Mesenchymal stem cell (in vitro differentiated cells and primary cell): ENCODE data around the gene ZBTB7C.
A peak's percentile ranks its signal among the peaks of the same experiment; 100 is the strongest.

ENCODE experiments used
- DNase-seq: peaks from one replicate; pipeline ENCODE4 v3.0.0-alpha.2; 2013
- H2AFZ ChIP-seq: one replicate; pipeline ENCODE4 v1.6.1; 2013; ENCODE audit warnings: low read depth, mild to moderate bottlenecking, control low read depth, inconsistent platforms, low read length, moderate library complexity
- H2AK5ac ChIP-seq: 2 replicates; pipeline ENCODE4 v1.6.1; 2013; ENCODE audit warnings: low read length, moderate library complexity, mild to moderate bottlenecking, inconsistent platforms; ENCODE audit not compliant: severe bottlenecking
- H2BK120ac ChIP-seq: one replicate; pipeline ENCODE4 v1.6.1; 2013; ENCODE audit warnings: low read depth, mild to moderate bottlenecking, inconsistent platforms, low read length, moderate library complexity
- H2BK12ac ChIP-seq, 2 experiments: one replicate each; pipeline ENCODE4 v1.6.1; 2013; ENCODE audit warnings: inconsistent platforms in 2 of 2, low read length in 2 of 2, mild to moderate bottlenecking in 2 of 2, moderate library complexity in 2 of 2, control low read depth in 1 of 2
- H2BK15ac ChIP-seq: one replicate; pipeline ENCODE4 v1.6.1; 2013; ENCODE audit warnings: mild to moderate bottlenecking, low read depth, inconsistent platforms; ENCODE audit not compliant: poor library complexity, severe bottlenecking
- H2BK5ac ChIP-seq: 2 replicates; pipeline ENCODE4 v1.6.1; 2013; ENCODE audit warnings: low read depth, mild to moderate bottlenecking, low read length, control low read depth, inconsistent platforms; ENCODE audit not compliant: poor library complexity, severe bottlenecking
- H3K14ac ChIP-seq, 2 experiments: one replicate each; pipeline ENCODE4 v1.6.1; 2013; ENCODE audit warnings: inconsistent platforms in 2 of 2, low read length in 2 of 2, control low read depth in 1 of 2, mild to moderate bottlenecking in 1 of 2, moderate library complexity in 1 of 2
- H3K18ac ChIP-seq, 2 experiments: one replicate each; pipeline ENCODE4 v1.6.1; 2013; ENCODE audit warnings: inconsistent platforms in 2 of 2, low read length in 2 of 2, control low read depth in 1 of 2, low read depth in 1 of 2, mild to moderate bottlenecking in 1 of 2
- H3K23ac ChIP-seq, 2 experiments: one replicate each; pipeline ENCODE4 v1.6.1; 2013; ENCODE audit warnings: inconsistent platforms in 2 of 2, low read length in 2 of 2, mild to moderate bottlenecking in 2 of 2, moderate library complexity in 2 of 2, control low read depth in 1 of 2
- H3K27ac ChIP-seq: 2 replicates; pipeline ENCODE4 v1.5.1; 2013; ENCODE audit warnings: mild to moderate bottlenecking, moderate library complexity, low read length, control low read depth, inconsistent platforms; ENCODE audit not compliant: poor library complexity, severe bottlenecking
- H3K27me3 ChIP-seq, 2 experiments: 2 replicates each; pipeline versions ENCODE4 v1.6.1 to v1.7.0; 2013; ENCODE audit warnings: low read length in 2 of 2, mild to moderate bottlenecking in 2 of 2, moderate library complexity in 2 of 2, control low read depth in 1 of 2, inconsistent platforms in 1 of 2; ENCODE audit not compliant: control insufficient read depth in 1 of 2, insufficient read depth in 1 of 2
- H3K36me3 ChIP-seq, 2 experiments: 2 replicates each; pipeline versions ENCODE4 v1.6.1 to v1.7.0; 2013; ENCODE audit warnings: low read length in 2 of 2, control low read depth in 1 of 2, inconsistent platforms in 1 of 2, low read depth in 1 of 2, mild to moderate bottlenecking in 1 of 2; ENCODE audit not compliant: insufficient read depth in 2 of 2, control insufficient read depth in 1 of 2
- H3K4ac ChIP-seq, 2 experiments: one replicate each; pipeline ENCODE4 v1.6.1; 2013; ENCODE audit warnings: inconsistent platforms in 2 of 2, low read length in 2 of 2, mild to moderate bottlenecking in 2 of 2, moderate library complexity in 2 of 2, control low read depth in 1 of 2, low read depth in 1 of 2
- H3K4me1 ChIP-seq: 2 replicates; pipeline ENCODE4 v1.6.1; 2013; ENCODE audit warnings: low read depth, low read length, control low read depth; ENCODE audit not compliant: control insufficient read depth, insufficient read depth
- H3K4me2 ChIP-seq: 2 replicates; pipeline ENCODE4 v1.6.1; 2013; ENCODE audit warnings: low read length, mild to moderate bottlenecking, inconsistent platforms; ENCODE audit not compliant: poor library complexity, severe bottlenecking
- H3K4me3 ChIP-seq, 2 experiments: 2 replicates each; pipeline versions ENCODE4 v1.5.1 to v1.7.0; 2013; ENCODE audit warnings: low read length in 2 of 2, mild to moderate bottlenecking in 2 of 2, control low read depth in 1 of 2, low read depth in 1 of 2; ENCODE audit not compliant: insufficient read depth in 1 of 2
- H3K79me1 ChIP-seq: replicated peaks from 2 replicates; pipeline ENCODE4 v1.6.1; 2013; ENCODE audit warnings: mild to moderate bottlenecking, control low read depth, low read length, inconsistent platforms; ENCODE audit not compliant: poor library complexity, severe bottlenecking
- H3K9ac ChIP-seq: 2 replicates; pipeline ENCODE4 v1.7.0; 2013; ENCODE audit warnings: mild to moderate bottlenecking, low read length, moderate library complexity
- H3K9me3 ChIP-seq: 2 replicates; pipeline ENCODE4 v1.7.0; 2013; ENCODE audit warnings: mild to moderate bottlenecking, low read length; ENCODE audit not compliant: control insufficient read depth
- H4K8ac ChIP-seq: one replicate; pipeline ENCODE4 v1.6.1; 2013; ENCODE audit warnings: inconsistent platforms, mild to moderate bottlenecking, low read length, moderate library complexity
- H4K91ac ChIP-seq: one replicate; pipeline ENCODE4 v1.6.1; 2013; ENCODE audit warnings: mild to moderate bottlenecking, low read length, inconsistent platforms
- WGBS: methylation state at CpG from one replicate; pipeline ENCODE4 v1.1.7; 2013; ENCODE audit warnings: mixed read lengths; 5-methylcytosine and 5-hydroxymethylcytosine counted together

Gene ZBTB7C

DNA sequence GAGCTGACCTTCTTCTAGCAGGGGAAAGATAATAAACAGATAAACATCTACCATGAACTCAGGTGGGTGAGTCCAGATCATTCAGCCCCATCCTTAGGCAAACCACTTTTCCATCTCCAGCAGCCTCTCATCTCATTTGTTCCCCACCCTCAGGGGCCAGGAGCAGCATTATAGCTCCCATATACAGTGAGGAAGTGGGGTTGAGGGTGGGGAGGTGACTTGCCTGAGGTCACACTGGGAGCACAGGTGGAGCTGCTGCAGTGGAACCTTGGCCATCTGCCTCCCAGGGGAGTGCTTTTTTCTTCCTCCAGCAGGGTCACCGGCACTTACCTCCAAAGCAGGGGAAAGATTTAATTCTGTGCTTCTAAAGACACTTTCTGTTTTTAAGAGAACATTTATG, 266.2 kb downstream of the ZBTB7C start:
- 60% methylated on average over 1 of the region's 1 CpG for WGBS
- Histone ChIP-seq H2AFZ (no peak overlapping the region), H3K4me3 (no peak overlapping the region), H3K4me1 (peaks cover 4% of the 10 kb centered on the region), H2AK5ac (no peak overlapping the region), H3K18ac (no peak overlapping the region), H3K27me3 (peaks cover 20 to 57% of the 10 kb centered on the region in 2 experiments), H2BK5ac (no peak overlapping the region), H4K8ac (no peak overlapping the region), H3K9me3 (no peaks in the 10 kb centered on the region), H3K36me3 (no peaks in the 10 kb centered on the region), H3K4ac (no peak overlapping the region), H3K23ac (no peak overlapping the region), H3K14ac (no peak overlapping the region), H3K79me1 (no peaks in the 10 kb centered on the region), H2BK15ac (no peak overlapping the region), H2BK120ac (no peak overlapping the region), H4K91ac (no peak overlapping the region), H3K9ac (no peak overlapping the region), H2BK12ac (no peak overlapping the region), H3K27ac (no peak overlapping the region), H3K4me2 (no peak overlapping the region)
- DNase-seq, result no peak

DNA sequence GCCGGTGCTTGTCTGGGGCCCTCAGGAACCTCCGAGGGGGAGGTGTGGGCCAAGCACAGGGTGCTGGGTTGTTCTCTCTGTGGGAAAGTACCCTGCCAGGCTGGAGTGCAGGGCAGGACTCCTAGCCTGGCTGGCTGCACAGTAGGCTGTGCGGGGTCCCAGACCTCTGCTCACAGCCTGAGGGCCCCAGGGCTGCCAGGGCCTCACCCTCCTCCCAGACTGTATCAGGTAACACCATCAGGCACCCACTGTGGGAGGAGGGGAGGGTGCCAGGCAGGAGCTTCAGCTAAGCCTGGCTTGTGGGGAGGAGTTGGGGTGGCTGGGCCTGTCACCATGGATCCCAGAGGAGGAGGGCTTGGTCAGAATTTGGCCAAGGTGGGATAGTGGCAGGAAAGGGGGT, 266.8 kb downstream of the ZBTB7C start:
- H3K23ac ChIP-seq, result no peak overlapping the region
- no peak overlapping the region for H2BK12ac ChIP-seq
- peaks cover 6% of the 10 kb centered on the region for H3K4me1 ChIP-seq
- H2BK120ac ChIP-seq, result no peak overlapping the region
- no peak overlapping the region for H4K91ac ChIP-seq
- no peak overlapping the region for H3K18ac ChIP-seq
- H3K27ac ChIP-seq, result no peak overlapping the region
- no peak overlapping the region for H3K4me3 ChIP-seq
- no peak for DNase-seq
- no peak overlapping the region for H3K9ac ChIP-seq
- H2AFZ ChIP-seq, result no peak overlapping the region
- H3K4me2 ChIP-seq, result no peak overlapping the region
- no peak overlapping the region for H2BK15ac ChIP-seq
- H2BK5ac ChIP-seq, result no peak overlapping the region
- H3K27me3 ChIP-seq, result peaks cover 27 to 64% of the 10 kb centered on the region in 2 experiments
- no peak overlapping the region for H3K4ac ChIP-seq
- no peaks in the 10 kb centered on the region for H3K79me1 ChIP-seq
- H4K8ac ChIP-seq, result no peak overlapping the region
- WGBS, result 72% methylated on average over 3 of the region's 3 CpGs
- no peaks in the 10 kb centered on the region for H3K9me3 ChIP-seq
- H3K36me3 ChIP-seq, result no peaks in the 10 kb centered on the region
- no peak overlapping the region for H3K14ac ChIP-seq
- no peak overlapping the region for H2AK5ac ChIP-seq

DNA sequence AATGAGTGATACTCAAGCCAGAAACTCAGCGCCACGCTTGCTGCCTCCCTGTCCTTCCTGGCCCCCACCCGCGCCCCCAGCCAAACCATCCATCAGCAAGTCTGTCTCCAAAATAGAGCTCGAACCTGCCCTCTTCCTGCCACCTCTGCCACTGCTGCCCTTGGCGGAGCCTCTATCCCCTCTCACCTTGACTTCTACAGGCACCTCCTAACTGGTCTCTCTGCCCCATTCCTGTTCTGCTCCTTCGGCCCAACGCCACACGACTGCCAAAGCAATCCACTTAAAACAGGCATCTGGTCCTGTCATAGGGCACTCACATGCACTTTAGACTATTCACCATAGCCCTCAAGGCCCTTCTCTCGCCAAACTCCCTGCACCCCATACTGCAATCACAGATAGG, 268.5 kb downstream of the ZBTB7C start:
- no peak overlapping the region for H2AK5ac ChIP-seq
- no peak overlapping the region for H4K8ac ChIP-seq
- H3K36me3 ChIP-seq, result no peaks in the 10 kb centered on the region
- peaks cover 39 to 78% of the 10 kb centered on the region in 2 experiments for H3K27me3 ChIP-seq
- no peak overlapping the region for H2AFZ ChIP-seq
- no peak overlapping the region for H2BK15ac ChIP-seq
- no peak overlapping the region for H2BK12ac ChIP-seq
- no peak overlapping the region for H2BK5ac ChIP-seq
- peaks cover 19% of the 10 kb centered on the region for H3K4me1 ChIP-seq
- H3K27ac ChIP-seq, result no peak overlapping the region
- H2BK120ac ChIP-seq, result no peak overlapping the region
- H4K91ac ChIP-seq, result no peak overlapping the region
- 86% methylated on average over 10 of the region's 10 CpGs for WGBS
- no peak overlapping the region for H3K4me3 ChIP-seq
- no peak overlapping the region for H3K4ac ChIP-seq
- H3K9ac ChIP-seq, result no peak overlapping the region
- no peaks in the 10 kb centered on the region for H3K79me1 ChIP-seq
- H3K18ac ChIP-seq, result no peak overlapping the region
- no peak overlapping the region for H3K14ac ChIP-seq
- no peak overlapping the region for H3K23ac ChIP-seq
- no peak overlapping the region for H3K4me2 ChIP-seq
- DNase-seq, result no peak
- H3K9me3 ChIP-seq, result no peaks in the 10 kb centered on the region

DNA sequence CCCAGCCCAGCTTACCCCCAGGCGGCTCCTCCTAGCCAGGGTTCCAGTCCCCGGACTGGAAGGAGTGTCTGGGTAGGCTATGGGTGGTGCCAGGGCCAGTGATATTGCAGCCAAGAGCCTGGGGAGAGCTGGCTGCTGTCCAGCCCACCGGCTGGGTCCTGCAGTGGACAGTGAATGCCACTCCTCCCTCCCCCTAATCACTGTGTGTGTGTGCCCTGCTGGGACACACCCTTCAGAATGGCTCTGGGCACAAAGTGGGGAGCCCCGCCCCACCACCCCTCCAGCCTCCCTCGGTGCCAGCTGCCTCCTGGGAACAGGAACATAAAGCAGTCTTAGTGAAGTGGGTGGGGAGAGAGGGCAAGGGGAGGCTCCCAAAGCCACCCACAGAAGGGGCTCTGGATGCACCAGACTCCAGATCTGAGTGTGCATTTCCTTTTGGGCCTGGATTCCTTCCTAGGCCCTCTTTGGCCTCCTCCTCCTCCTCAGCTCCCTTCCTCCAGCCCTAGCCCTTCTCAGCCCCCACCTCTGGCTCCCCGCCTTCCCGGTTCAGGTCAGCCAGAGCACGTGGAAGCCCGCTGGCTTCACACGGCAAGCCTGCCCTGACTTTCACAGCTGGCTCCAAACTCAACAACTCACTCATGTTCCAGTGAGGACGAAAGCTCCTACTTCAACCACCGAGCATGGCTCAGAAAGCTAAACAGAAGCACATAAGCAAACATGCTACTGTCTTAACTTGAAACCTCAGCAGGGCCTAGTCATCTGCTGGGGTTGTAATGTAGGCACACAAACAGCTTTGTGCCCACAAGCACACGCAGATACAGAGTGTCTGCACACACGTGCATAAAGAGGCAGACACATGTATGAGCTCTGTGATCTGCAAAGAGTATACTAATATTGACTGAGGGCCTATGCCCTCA, 269.5 kb downstream of the ZBTB7C start:
- Histone ChIP-seq H4K8ac (no peak overlapping the region), H3K4me1 (peaks cover 20% of the 10 kb centered on the region), H2AFZ (no peak overlapping the region), H3K23ac (no peak overlapping the region), H3K79me1 (no peaks in the 10 kb centered on the region), H2BK15ac (no peak overlapping the region), H4K91ac (no peak overlapping the region), H3K27ac (no peak overlapping the region), H3K36me3 (no peaks in the 10 kb centered on the region), H3K4me2 (no peak overlapping the region), H3K27me3 (peaks cover 48 to 80% of the 10 kb centered on the region in 2 experiments), H3K4ac (no peak overlapping the region), H2BK120ac (no peak overlapping the region), H2BK12ac (no peak overlapping the region), H2AK5ac (no peak overlapping the region), H2BK5ac (no peak overlapping the region), H3K14ac (peak overlapping the region in 1 of 2 experiments; percentile 36), H3K4me3 (no peak overlapping the region), H3K9ac (no peak overlapping the region), H3K18ac (no peak overlapping the region), H3K9me3 (no peaks in the 10 kb centered on the region)
- WGBS, result 68% methylated on average over 12 of the region's 14 CpGs
- no peak for DNase-seq
